Measurements from ENCODE around the gene ALK. TPM values are rescaled to one million over a fixed set of nuclear protein-coding genes. Genes with fewer than 3 reads are reported as not detected.
A peak's percentile ranks its signal among the peaks of the same experiment; 100 is the strongest.

The ALK gene
- total RNA-seq, 1 experiment from 2014 or later: 59.6 TPM

DNA sequence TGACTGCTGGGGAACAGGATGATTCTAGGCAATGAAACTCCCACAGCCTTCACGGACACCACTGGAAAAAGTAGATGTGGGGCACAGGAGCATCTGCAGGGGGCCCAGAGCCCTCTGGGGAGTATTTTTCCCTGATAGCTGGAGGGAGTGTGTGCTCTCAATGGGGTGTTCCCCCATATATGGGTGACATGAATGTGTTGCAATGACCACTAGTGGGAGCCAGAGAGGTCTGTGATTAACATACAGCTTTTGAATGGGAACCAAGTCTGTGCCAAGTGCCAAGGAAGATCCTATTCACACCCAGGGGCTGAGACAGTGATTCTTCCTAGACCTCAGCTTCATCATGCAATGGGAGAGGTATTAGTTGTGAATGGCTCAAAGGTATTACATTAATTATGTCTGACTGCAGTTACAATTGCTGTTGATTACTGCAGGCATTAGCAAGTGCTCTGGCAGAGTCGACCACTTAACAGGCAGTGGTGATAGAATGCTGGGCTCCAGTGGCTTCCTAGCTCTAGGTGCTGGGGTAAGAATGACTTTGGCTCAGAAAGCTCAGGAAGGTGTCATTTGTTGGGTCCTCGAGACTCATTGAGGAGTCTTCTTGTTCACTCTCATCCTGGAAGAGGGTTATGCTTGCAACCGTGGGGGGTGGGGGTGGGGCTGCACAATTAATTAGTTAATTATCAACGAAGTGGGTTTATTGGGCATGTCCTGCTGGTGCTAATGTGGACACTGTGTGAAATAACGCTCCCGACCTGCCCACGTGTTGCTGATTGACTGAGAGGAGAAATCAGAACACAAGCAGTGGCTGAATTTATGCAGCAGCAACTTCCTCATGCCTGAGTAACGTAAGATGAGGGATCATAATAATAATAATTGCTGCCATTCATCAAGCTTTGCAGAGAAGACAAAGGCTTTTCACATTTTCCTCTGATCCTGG lies 612.0 kb downstream of the ALK start:
- H3K36me3 ChIP-seq: no peaks in the 10 kb centered on the region
- peaks cover 35% of the 10 kb centered on the region for H3K4me1 ChIP-seq
- H3K27me3 ChIP-seq: no peaks in the 10 kb centered on the region
- DNase-seq: peak; percentile 85 to 95
- no peaks in the 10 kb centered on the region for H3K9me3 ChIP-seq (replicated peaks)
- H3K27ac ChIP-seq: no peak overlapping the region
- no peak overlapping the region for H3K4me3 ChIP-seq

GRCh38 chr2:29308366-29308765 lies 613.0 kb downstream of the ALK start:
- Histone ChIP-seq H3K4me1 (peaks cover 35% of the 10 kb centered on the region), H3K27ac (no peak overlapping the region), H3K36me3 (no peaks in the 10 kb centered on the region), H3K27me3 (no peaks in the 10 kb centered on the region), H3K4me3 (no peak overlapping the region), H3K9me3 (replicated peaks) (no peaks in the 10 kb centered on the region)
- DNase-seq: no peak

- Histone ChIP-seq H3K4me1 (peaks cover 35% of the 10 kb centered on the region), H3K9me3 (replicated peaks) (no peaks in the 10 kb centered on the region), H3K4me3 (no peak overlapping the region), H3K36me3 (no peaks in the 10 kb centered on the region), H3K27me3 (no peaks in the 10 kb centered on the region), H3K27ac (no peak overlapping the region)
- no peak for DNase-seq
Observed at GRCh38 chr2:29307519-29307918, 613.9 kb downstream of the ALK start.

- no peaks in the 10 kb centered on the region for H3K9me3 ChIP-seq (replicated peaks)
- H3K27ac ChIP-seq: no peak overlapping the region
- DNase-seq: no peak
- H3K36me3 ChIP-seq: no peaks in the 10 kb centered on the region
- H3K4me3 ChIP-seq: no peak overlapping the region
- peaks cover 24% of the 10 kb centered on the region for H3K4me1 ChIP-seq
- H3K27me3 ChIP-seq: no peaks in the 10 kb centered on the region
Observed at GRCh38 chr2:29305762-29306161, 615.6 kb downstream of the ALK start.

DNA sequence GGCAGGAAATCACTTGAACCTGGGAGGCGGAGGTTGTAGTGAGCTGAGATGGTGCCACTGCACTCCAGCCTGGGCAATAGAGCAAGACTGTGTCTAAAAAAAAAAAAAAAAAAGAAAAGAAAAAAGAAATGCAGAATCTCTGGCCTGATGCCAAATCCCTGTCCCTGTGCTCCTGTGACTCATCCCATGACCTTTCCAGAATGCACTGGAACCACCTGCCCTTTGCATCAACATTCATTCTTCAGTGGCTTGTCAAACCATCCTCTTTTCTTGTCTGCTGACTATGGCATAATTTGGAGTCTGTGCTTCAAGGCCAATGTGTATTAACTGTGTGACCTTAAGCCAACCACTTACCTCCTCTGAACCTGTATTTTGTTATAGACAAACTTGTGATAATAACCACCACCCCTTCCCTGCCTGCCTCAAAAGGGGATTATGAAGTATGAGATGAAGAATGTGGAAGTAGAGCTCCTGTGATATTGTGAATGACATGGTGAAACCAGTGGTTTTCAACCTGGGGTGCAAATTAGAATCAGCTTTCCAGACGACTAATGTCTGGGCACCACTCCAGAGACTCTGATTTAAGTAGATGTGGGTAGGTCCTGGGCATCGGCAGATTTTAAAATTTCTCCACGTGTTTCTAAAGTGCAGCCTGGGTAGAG lies 616.9 kb downstream of the ALK start:
- Histone ChIP-seq H3K4me3 (no peak overlapping the region), H3K4me1 (peaks cover 20% of the 10 kb centered on the region), H3K36me3 (no peaks in the 10 kb centered on the region), H3K27ac (peak overlapping the region; percentile 16), H3K27me3 (no peaks in the 10 kb centered on the region), H3K9me3 (replicated peaks) (no peaks in the 10 kb centered on the region)
- DNase-seq: peak; percentile 76 to 82

DNA sequence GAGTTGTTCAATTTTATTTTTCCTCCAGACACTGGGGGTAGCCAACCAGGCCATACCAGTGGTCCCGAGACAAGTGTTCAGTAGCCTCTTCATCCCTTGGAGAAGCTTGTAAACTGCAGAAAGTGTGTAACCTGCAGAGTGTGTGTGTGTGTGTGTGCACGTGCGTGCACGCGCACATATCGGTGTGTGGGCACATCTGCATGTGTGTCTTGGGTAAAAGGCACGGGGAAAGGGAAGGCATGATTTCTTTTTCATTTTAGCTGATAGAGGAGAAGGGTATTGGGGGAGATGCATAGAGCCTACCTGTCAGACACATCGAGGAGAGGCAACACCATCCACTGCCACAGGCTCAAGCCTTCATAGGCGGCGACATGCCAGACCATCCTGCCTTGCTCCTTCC lies 624.8 kb downstream of the ALK start:
- no peaks in the 10 kb centered on the region for H3K36me3 ChIP-seq
- no peak overlapping the region for H3K27ac ChIP-seq
- H3K9me3 ChIP-seq (replicated peaks): no peaks in the 10 kb centered on the region
- H3K4me3 ChIP-seq: no peak overlapping the region
- no peak for DNase-seq
- H3K27me3 ChIP-seq: no peaks in the 10 kb centered on the region
- H3K4me1 ChIP-seq: no peaks in the 10 kb centered on the region

GRCh38 chr2:29295845-29296244 lies 625.5 kb downstream of the ALK start:
- no peaks in the 10 kb centered on the region for H3K4me1 ChIP-seq
- H3K27me3 ChIP-seq: no peaks in the 10 kb centered on the region
- no peak overlapping the region for H3K27ac ChIP-seq
- no peaks in the 10 kb centered on the region for H3K36me3 ChIP-seq
- H3K4me3 ChIP-seq: no peak overlapping the region
- no peaks in the 10 kb centered on the region for H3K9me3 ChIP-seq (replicated peaks)
- DNase-seq: peak; percentile 36 to 58

DNA sequence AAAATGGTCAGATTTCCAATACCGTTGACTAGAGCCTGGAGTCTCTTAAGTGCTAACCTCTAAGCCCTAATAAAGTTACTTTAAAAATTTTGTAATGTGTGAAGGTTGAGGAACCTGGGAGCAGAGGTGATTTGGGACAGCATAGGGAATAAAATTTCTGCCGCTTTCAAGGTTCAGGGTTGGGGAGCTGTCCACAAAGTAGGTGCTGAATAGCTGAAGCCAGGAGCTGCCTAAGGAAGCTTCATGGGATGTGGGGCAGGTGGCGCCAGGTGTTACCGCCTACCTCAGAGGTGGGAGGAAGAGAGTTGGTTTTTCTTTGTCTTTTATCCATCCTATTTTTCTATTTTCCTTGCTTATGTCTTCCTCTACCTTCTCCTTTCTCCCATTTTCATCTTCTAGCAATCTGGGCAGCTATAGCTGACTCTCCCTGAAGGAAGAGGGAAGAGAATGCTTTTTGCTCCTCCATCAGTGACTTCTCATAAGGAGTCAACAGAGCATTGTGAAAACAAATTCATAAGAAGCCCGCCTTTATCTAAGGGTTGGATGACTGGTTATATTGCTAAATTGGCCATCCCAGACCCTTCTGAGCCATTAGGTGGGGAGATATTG lies 627.5 kb downstream of the ALK start:
- Histone ChIP-seq H3K27me3 (no peaks in the 10 kb centered on the region), H3K36me3 (peaks cover 2% of the 10 kb centered on the region; the same call in 1 of the 2 replicates), H3K27ac (no peak overlapping the region), H3K9me3 (replicated peaks) (no peaks in the 10 kb centered on the region), H3K4me3 (no peak overlapping the region), H3K4me1 (no peaks in the 10 kb centered on the region)
- DNase-seq: peak; percentile 49 to 71

- H3K27me3 ChIP-seq: no peaks in the 10 kb centered on the region
- H3K4me1 ChIP-seq: no peaks in the 10 kb centered on the region
- peaks cover 2% of the 10 kb centered on the region; the same call in 1 of the 2 replicates for H3K36me3 ChIP-seq
- no peak overlapping the region for H3K27ac ChIP-seq
- no peak for DNase-seq
- H3K9me3 ChIP-seq (replicated peaks): no peaks in the 10 kb centered on the region
- no peak overlapping the region for H3K4me3 ChIP-seq
Observed at GRCh38 chr2:29290293-29291047, 630.9 kb downstream of the ALK start.

DNA sequence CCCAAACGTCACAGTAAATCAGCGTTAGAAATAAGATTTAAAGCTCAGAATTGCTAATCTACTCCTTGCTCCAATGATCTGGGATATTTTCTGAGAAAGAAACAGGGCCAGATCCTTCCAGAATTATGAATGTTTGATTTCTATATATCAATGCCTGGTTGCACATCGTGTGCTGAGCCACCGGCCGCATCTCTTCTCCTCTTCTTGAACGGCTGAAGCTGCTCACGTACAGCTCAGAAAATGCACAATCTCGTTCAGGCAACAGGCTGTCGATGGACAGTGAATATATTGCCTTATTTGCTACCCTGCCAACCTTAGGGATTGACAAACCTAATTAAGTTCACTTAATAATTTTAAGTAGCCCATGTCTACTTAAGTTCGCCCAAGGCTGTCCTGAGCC lies 636.7 kb downstream of the ALK start:
- Histone ChIP-seq H3K9me3 (replicated peaks) (no peaks in the 10 kb centered on the region), H3K4me1 (0 out of 2 replicates have a peak, but pooled peaks cover 8% of the 10 kb centered on the region), H3K27ac (no peak overlapping the region), H3K4me3 (no peak overlapping the region), H3K36me3 (peaks cover 2% of the 10 kb centered on the region; the same call in 1 of the 2 replicates), H3K27me3 (no peaks in the 10 kb centered on the region)
- DNase-seq: no peak

GRCh38 chr2:29281916-29282247 lies 639.5 kb downstream of the ALK start:
- Histone ChIP-seq H3K27ac (no peak overlapping the region), H3K4me3 (no peak overlapping the region), H3K9me3 (replicated peaks) (no peaks in the 10 kb centered on the region), H3K4me1 (0 out of 2 replicates have a peak, but pooled peaks cover 8% of the 10 kb centered on the region), H3K27me3 (no peaks in the 10 kb centered on the region), H3K36me3 (no peaks in the 10 kb centered on the region)
- no peak for DNase-seq

DNA sequence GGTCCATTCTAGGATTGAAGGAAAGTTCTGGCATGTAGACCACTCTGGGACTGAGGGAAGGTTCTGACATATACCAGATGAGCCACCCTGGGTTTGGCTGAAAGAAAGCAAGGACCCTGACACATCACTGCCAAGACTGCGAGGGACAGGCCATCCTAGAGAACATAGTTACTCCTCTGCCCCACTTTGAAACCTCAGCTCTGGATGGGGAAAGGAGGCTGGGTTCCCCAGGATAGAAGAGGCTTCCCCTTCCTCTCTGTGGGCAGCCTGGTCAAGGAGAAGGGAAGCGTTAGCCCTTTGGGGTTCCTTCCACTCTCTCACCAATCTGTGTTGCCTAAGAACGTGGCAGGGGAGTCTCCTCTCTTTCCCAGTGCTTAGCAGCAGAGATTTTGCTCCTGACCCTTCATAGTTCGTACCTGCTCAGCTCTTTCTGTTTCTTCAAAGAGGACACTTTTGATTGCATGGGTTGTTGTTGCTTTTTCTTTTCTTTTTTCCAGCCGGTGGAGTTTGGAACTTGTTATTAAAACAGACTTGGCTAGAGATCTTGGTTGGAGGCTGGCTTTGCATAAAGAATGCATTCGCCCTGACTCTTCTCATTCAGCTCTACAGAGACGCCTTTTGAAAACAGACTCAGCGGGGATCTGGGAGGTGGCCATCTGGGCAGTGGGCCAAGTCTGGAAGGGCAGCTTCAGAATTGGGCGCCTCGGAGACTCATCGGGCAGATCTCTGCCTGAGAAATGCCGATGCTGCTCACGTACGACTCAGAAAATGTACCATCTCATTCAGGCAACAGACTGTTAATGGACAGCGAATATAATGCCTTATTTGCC lies 640.1 kb downstream of the ALK start:
- 0 out of 2 replicates have a peak, but pooled peaks cover 8% of the 10 kb centered on the region for H3K4me1 ChIP-seq
- peak; percentile 83 to 90 for DNase-seq
- H3K36me3 ChIP-seq: no peaks in the 10 kb centered on the region
- H3K9me3 ChIP-seq (replicated peaks): no peaks in the 10 kb centered on the region
- H3K4me3 ChIP-seq: no peak overlapping the region
- H3K27ac ChIP-seq: no peak overlapping the region
- no peaks in the 10 kb centered on the region for H3K27me3 ChIP-seq

DNA sequence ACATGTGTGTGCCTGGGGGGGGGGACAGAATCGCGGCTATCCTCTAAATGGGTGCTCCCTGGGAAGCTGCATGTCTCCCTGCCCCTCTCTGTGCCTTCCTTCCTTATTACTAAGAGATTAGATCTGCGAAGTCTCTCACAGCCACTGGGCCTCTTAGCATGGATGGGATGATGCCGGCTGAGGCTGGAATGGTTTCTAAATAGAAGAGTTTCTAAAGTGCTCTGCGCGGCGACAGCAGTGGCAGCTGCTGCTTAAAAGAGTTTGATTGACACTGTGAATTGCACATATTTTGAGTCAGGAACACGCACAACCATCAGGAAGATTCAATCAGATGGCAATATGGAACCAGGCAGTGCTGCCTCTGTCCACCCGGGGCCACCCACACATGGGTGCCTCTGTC lies 642.4 kb downstream of the ALK start:
- Histone ChIP-seq H3K4me3 (no peak overlapping the region), H3K27me3 (no peaks in the 10 kb centered on the region), H3K27ac (no peak overlapping the region), H3K4me1 (0 out of 2 replicates have a peak, but pooled peaks cover 8% of the 10 kb centered on the region), H3K36me3 (no peaks in the 10 kb centered on the region; the same call in 1 of the 2 replicates), H3K9me3 (replicated peaks) (no peaks in the 10 kb centered on the region)
- DNase-seq: no peak

DNA sequence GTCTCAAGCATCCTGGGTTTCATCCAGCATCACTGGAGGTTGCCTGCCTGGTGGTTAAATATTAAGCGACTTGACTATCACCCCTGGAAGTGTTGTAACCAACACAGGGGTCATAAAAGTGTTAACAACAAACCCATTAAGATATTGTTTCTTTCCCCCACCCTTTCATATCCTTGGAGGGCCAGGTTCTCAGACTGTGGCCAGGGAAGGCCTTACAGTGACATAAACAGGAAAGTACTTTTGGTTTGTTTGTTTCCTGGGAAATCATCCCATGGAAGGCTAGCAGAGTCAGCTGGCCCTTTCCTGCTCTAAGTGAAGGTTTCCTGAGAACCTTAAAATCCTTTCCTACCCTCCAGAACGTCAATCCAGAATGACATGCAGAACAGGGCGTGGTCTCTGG lies 645.2 kb downstream of the ALK start:
- Histone ChIP-seq H3K27me3 (no peaks in the 10 kb centered on the region), H3K27ac (no peak overlapping the region), H3K9me3 (replicated peaks) (no peaks in the 10 kb centered on the region), H3K4me1 (0 out of 2 replicates have a peak, but pooled peaks cover 1% of the 10 kb centered on the region), H3K4me3 (no peak overlapping the region), H3K36me3 (no peaks in the 10 kb centered on the region; the same call in 1 of the 2 replicates)
- DNase-seq: no peak

Data from SJCRH30 (cell line).